Activated CD8-positive, alpha-beta memory T cell treated with anti-CD3 and anti-CD28 coated beads, Interleukin-2, amount 50 U/mL, for 24 hours (primary cell): ENCODE data around the gene CYB561D2.
A peak's percentile ranks its signal among the peaks of the same experiment; 100 is the strongest.
"Not testable (repeated sequence)": the region's sequence is repeated elsewhere in the genome, so short reads cannot be mapped to it uniquely, and the experiment has no call there.

Experiments
- DNase-seq: peaks from one replicate; pipeline ENCODE4 v3.0.0-alpha.2; 2020; ENCODE audit errors: extremely low read depth

CYB561D2 gene, protein sequence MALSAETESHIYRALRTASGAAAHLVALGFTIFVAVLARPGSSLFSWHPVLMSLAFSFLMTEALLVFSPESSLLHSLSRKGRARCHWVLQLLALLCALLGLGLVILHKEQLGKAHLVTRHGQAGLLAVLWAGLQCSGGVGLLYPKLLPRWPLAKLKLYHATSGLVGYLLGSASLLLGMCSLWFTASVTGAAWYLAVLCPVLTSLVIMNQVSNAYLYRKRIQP

DNA sequence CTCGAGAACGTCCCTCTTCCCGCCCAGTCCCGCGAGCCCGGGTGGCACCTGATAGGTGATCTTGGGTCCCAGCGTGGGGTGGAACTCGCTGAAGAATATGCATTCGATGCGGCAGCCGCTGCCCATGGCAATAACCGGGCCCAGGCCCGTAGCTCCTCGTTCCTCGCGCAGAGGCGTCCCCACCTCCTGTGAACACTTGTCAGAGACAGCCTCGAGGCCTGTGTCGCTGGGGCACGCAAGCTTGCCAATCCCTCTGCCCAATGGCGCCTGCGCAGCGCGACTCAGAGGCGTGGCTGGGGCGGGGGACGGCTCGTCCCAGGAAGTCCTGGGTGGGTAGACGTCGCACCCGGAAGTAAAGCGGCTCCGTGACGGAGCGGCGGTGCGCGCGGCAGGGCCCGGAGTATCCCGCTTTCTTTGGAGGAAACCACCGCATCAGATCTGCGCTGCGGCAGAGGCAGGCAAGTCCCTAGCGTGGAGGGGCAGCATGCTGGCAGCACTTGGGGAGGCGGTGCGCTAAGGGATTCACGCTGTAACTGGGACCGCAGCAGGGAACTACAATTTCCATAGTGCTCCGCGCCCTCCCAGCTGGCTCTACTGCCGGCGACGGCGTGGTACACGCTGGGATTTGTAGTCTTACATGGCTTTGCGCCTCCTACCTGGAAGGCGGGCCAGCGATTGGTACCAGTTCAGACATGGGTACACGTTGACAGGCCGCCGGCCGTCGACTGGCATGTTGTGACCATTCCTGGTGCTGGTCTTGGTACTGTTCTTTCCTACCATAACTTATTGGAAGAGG is at the start of gene CYB561D2, which contains the start of gene NPRL2:
Gene CYB561D2, plus strand, starts transcription at position 336 of the 796 bp plus-strand sequence. CDS start 572 bp downstream, outside the sequence.
Gene NPRL2, minus strand, starts transcription at position 249 of the 796 bp plus-strand sequence. Its CDS starts 123 bp downstream, at position 126.
- peak; percentile 100 for DNase-seq

DNA sequence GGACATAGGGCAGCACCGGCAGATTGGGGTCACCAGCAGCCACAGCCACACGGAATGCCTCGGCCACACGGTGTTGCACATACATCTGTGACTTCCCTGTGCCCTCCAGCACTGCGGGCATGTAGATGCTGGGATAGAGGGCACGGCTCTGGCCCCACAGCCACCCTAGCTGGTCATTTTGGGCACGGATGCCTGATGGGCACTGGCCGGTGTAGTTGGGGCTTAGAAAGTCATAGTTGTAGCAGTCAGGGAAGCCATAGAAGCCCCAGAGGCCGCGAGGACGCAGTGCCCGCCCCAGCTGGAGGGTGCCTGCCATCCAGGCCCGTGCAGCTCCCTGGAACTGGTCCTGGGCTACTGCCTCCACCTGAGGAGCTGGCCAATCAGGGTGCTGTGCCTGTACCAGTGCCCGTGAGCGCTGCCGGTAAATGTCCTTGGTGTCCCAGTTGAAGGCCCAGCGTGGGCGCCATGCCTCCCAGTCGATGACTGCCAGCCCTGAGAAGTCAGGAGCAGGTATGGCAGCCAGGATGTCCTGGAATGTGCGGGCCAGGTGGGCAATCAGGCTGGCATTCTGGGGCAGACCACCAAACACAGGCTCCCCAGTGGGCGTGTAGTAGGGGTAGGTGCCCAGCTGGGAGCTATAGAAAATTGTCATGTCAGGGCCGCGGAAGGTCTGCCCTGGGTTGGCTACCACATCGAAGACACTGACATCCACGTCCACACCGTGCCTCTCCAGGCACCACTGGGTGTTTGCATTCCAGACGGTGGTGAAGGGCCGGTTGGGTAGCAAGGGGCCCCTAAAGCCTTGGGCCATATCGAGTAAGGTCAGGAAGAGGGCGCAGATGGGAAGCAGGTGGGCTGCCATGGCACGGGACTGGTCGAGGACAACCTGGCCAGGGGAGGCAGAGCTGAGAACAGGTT is 48.3 kb upstream of the CYB561D2 start:
- DNase-seq = no peak

DNA sequence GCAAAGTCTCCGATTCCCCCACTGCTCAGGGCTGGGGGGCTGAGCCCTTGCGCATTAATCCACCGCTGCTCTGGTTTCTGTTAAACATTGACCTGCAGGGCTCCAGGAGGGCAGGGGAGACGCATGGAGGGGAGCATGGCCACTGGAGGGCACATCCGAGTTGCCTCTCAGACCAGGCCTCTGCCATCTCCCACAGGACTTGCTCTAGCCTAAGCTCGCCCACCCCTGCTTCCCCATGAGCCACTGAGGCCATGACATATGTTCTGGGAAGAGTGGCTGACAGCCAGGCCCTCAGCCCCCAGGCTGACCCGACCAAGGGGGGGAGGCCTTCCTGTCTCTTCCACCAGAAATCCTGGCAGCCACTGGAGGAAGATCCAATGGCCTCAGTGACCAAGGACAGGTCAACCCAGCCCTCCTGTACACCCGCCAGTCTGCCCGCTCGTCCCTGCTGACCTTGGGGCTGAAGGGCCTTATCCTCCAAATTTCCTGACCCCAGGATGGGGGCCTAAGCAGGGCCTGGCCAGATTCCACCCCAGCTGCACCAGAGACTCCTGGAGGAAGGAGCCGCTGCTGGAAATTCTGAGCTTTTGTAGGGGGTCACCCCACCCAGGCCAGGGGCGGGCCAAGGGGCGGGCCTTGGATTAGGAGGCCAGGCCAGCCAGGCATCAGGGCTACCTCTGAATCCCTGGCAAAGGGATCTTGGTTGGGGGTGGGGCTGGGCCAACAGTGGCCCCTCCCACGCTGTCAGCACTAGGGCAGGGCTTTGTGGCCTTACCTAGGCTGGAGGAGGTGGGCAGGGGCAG is 47.4 kb upstream of the CYB561D2 start, which contains the start of gene HYAL1:
Gene HYAL1, minus strand, starts transcription at position 562 of the 803 bp plus-strand sequence. CDS start 618 bp downstream, outside the sequence.
- no peak for DNase-seq

DNA sequence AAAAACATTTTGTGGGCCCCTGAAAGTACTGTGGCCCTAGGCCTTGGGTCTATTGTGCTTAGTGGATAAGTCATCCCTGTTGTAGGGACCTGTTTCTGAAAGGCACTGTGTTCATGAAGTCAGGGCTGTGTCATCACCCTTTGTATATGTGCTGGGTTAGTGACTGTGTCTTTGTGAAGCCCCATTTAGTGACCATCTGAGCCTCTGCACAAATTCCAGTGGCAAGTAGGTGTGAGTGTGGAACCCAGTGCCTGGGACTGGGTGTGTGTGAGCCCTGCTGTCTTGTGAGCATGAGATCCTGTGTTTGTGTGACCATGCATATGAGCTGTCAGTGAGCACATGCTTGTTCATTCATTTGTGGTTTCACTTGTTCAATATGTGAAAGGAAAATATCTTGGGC is 46.1 kb upstream of the CYB561D2 start:
- no peak for DNase-seq

DNA sequence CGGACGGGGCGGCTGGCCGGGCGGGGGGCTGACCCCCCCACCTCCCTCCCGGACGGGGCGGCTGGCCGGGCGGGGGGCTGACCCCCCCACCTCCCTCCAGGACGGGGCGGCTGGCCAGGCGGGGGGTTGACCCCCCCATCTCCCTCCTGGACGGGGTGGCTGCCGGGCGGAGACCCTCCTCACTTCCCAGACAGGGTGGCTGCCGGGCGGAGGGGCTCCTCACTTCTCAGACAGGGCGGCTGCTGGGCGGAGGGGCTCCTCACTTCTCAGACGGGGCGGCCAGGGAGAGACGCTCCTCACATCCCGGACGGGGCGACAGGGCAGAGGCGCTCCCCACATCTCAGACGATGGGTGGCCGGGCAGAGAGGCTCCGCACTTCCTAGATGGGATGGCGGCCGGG is 38.6 kb upstream of the CYB561D2 start:
- DNase-seq = not testable (repeated sequence)

DNA sequence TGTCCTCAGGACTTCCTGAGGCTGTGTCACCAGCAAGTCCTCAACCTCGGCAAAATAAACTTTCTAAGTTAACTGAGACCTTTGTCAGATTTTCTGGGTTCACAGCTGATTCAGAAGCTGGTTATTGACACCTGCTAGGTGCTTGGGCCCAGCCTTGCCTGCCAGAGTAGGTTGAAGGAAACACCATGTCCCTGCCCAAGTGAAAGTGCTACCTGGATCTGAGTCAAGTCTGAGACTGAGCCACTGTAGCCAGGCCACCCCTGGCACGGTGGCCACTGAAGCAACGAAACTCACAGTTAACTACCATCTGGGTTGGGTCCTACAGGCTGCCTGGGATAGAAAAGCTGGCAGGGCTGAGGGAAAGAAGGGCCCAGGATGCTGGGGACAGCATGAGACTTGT is 36.3 kb upstream of the CYB561D2 start:
- no peak for DNase-seq

DNA sequence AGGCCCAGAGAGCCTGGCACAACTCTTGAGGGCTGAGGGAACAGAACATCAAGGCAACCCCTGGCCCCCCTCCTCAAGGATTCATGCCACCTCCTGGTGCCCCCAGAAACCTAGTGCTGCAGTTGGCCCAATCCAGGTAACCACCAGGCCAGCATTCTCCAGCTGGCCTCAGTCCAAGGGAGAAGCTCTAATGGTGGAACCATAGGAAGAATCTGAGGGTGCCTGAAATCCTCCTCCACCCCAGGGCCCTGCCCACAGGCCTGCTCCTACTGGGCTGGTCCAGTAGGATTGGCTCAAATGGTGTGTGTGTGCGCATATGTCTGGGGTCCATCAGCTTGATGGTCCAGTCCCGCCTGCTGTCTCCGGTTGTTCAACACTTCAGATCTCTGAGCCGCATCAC is 35.8 kb upstream of the CYB561D2 start:
- no peak for DNase-seq

DNA sequence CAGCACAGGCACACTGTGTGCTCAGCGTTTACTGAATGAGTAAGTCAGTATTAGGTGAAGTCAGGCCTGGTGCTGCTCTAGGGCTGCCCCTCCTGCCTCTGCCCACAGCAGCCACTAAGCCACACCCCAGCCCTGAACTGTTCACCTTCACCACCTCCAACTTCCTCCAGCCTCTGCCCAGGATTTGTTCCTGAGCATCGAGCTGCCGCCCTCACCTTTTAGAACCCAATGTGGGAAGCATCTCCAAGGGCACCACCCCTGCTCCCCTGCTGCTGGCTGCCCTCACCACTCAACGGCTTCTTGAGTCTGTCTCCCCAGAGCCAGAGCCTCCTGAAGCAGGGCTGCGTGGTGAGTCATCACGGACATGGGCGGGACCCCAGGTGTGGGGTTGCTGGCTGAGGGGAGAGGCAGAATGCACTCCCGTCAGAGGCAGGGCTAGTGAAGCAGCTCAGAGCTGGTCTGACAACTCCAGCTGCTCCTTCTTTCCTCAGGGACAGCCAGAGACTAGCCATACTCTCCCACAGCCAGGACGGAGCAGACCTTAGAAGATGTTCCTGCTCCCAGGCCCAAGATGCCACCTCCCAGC is 33.9 kb upstream of the CYB561D2 start:
- DNase-seq = no peak

DNA sequence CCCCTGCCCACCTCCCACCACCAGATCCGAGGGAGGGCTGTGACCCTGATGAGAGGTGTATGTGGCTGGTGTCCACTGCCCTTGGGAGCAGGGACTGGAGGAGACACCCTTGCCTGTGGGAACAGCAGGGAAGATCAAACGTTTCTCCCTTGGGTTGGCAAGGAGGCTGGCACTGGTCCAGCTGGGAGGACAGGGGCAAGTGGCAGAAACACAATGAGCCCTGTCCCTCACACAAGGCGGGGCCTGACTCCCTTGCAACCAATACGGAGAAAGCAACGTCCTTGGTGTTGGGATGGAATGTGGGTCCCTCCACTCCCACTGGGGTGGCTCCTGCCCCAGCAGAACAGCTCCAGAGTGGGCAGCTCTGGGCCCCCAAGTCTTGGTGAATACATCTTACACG is 33.4 kb upstream of the CYB561D2 start:
- DNase-seq = no peak

DNA sequence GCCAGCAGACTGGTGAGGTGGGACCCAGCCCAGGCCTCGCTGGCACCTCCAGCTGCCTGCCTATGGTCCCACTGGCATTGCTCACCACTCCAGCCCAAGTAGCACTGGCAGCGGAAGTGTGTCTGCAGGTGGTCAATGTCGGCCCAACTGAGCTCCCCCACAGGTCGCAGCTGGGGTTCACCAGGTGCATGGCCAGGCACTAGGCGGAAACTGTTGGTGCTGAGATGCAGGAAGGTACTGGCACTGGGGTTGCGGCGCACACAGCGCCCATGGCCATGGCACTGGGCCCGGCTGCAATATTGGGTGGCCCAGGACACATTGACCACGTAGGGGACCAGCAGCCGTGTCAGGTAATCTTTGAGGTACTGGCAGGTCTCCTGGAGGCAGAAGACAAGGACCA is 32.5 kb upstream of the CYB561D2 start:
- no peak for DNase-seq

DNA sequence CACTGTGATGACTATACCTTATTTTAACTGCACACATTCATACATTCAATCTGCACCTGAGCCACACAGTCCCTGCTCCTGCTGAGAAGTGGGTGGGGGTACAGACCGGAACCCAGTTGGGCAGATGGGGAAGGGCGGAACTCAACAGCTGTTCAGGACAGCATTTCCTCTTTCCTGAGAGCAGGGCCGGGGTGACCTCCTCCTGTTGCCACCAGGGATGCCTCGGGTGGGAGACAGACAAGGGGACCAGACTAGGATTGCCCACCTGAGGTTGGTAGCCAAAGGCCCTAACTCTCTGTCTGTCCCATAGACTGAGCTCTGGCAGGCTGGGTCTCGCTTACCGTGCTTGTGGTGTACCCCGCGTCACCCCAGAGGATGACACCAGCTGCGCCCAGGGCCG is 32.0 kb upstream of the CYB561D2 start:
- DNase-seq = no peak

DNA sequence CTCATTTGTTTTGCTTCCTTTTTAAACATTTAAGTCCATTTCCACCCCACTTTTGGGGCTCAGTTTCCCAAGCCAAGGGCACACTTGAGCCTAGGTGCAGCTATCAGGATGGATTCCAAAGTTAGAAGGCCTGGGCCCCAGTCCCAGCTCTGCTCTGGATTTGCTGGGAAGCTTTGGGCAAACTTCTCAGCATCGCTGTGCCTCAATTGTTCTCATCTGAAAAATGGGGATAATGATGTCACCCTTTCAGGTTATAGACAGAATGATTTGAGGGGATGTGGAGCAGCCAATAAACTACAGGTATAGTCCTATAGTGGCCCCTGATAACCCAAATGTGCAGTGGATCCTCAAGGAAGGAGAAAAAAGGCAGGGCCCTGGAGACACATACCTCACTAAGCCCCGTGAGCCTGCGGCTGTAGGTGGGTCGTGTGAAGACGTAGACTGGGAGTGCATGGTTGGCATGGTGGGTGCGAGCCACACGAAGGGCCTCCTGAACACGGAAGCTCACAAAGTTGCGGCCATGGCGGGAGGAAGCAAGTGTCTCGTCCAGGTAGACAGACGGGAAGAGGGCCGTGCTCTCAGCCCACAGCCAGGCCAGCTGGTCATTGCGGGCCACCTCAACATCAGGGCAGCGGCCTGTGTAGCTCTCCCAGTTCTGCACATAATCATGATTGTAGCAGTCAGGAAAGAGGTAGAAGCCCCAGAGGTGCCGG is 31.3 kb upstream of the CYB561D2 start:
- no peak for DNase-seq

DNA sequence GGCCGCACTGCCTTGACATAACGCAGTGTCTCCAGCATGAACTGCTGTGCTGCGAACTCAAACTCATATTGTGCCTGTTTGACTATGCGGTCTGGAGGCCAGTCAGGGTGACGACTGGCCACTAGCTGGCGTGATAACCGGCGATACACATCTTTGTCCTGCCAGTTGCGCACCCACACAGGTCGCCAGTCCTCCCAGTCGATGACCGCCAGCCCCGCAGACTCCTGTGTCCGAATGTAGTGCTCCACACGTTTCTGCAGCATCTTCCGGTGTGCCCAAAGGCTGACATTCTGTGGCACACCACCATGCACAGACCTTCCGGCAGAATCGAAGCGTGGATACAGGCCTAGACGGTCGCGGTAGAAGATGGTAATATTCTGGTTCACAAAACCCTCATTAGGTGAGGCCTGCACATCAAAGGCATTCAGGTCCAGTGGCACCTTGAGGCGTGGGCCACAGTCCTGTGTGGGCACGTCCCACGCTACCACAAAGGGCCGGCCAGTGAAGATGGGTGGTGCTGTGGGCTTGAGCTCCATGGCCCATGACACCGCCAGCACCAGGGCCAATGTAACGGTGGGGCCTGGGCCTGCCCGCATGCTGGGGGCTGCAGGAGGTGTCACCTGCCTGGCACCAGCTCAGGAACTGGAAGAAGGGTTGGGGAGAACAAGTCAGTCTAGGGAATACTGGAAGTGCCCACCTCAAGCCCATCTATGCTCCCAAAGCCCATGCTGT is 30.6 kb upstream of the CYB561D2 start:
- no peak for DNase-seq

DNA sequence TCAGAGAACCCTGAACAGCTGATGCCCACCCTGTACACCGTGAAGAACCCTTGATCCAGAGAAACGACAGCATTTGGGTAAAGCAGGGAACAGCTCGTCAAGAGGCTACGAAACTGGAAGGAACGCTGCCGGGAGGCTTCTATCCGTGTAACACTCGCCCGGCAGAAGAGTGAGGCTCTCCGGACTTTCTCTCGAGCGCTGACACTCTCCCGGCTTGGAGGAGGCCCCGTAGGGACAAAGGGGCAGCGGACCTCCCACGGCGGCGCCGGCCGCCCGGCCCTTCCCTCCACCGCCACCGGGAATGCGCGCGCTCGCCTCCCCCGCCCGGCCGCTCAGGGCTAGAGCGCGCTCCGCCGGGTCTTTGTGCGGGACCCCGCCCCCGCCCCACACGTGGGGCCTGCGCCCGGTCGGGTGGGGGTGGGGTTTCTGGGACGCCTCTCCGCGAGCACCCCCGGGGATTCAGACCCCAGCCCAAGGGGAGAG is 29.8 kb upstream of the CYB561D2 start:
- peak; percentile 18 for DNase-seq

DNA sequence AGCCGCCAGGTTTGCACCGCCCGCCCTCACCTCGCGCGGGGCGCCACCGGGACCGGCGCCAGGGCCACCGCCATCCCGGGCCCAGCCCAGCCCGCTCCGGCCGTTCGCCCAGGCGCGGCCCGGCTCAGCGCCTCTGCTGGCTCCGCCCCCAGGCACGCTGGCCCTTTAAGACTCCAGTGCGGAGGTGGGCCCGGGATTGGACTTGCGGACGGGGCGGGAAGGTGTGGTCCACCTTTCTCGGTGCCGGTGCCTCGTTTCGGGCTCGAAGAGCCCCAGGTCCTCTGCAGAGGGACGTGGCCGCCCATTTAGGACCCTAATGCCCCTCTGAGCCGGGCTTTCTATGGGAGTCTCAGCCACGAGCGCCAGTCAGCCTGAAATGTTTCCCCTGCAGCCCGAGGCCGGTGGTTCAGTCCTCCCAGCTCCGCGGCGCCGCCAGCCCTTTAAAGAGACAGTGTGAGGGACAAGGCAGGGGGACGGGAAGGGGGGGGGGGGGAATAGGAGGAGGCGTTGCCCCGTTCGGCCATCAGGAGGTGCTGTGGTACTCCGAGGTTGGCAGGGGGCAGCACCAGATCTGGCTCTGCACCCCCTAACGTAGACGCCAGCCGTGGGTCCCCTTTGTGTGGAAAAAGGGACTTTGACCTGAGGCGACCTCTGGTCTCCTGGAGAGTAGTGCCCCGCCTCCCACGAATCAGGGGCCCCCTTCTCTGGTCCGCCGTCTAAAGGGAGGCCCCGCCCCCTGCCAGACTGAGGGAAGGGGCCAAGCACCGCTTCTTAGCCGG is 29.1 kb upstream of the CYB561D2 start:
- peak; percentile 54 for DNase-seq

DNA sequence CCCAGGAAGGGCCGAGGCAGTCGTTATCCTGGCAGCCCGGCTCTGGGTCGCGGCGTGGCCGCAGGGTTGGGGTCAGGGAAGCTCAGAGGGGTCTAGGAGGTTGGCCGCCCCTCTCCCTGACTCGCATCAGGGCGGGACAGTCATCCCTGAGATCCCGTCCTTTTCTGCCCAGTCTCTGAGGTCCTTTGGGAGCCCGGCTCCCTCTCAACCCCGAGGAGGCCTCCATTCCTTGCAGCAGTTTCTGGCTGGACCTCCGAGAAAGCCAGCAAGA is 28.6 kb upstream of the CYB561D2 start:
- no peak for DNase-seq

DNA sequence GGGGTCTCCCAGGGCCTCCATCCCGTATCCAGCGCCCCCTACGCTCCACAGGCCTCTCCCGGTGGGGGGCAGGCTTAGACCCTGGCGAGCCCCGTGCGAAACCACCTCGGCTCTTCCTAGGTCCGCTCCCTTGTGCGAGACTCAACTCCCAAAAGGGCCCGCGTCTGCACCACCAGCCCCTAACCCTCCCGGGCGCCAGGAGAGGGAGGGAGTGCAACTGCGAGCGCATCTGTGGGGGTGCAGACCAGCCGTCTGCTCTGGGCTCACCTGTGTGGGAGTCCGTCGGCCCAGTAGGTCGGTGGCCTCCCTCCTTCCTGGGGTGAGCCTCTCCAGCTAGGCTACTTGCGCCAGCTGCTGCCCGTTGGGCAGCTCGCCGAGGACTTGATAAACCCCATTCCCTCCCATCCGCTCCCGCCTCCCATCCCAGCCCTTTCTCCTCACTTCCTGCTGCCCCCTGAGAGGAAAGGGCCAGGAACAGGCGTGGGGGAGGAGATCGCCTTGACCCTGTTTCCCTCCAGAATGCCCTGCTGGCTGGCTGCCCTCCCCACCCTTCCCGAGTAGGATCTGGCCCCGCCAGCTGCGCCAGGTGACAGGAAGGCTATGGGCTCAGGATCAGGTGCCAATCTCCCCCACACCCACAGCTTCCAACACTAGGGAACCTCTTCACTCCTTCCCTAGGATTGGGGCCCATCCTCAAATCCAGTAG is 28.1 kb upstream of the CYB561D2 start, which contains the start of gene HYAL2:
Gene HYAL2, minus strand, starts transcription at position 360 of the 706 bp plus-strand sequence. CDS start 2,256 bp downstream, outside the sequence.
- no peak for DNase-seq

DNA sequence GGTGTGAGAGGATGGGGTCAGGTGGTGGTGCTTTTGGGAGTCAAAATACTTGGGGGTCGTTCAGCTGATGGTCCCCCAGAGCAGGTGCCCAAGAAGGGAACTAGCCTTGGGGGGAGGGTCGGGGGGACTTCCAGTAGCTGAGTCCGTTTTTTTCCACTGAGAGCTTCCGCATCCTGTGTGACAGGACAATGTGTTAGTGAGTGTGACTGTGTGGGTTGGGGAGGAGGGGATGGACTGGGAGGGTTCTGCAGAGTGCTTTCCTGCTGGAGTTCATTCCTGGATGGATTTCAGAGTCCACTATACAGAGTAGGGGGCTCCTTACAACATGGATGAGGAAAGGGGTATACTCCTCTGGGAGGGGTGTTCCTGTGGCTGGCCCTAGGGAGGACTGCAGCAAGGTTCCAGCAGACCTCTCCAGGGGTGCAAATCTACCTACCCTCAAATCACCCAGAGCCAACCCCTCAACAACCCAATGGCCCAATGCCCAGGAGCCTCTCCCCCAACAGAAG is 27.5 kb upstream of the CYB561D2 start:
- DNase-seq = no peak
